Keratinocyte (primary cell): ENCODE measurements around the gene TEAD3. TPM values are rescaled to one million over a fixed set of nuclear protein-coding genes. Genes with fewer than 3 reads are reported as not detected.

Experiments used
- DNase-seq: peaks from one replicate; pipeline ENCODE4 v3.0.0-alpha.2; 2011; ENCODE audit warnings: low read depth, missing footprints, low spot score
- FAIRE-seq: peaks from 2 replicates; lab custom pipeline; 2011; peaks lifted over from hg19 to GRCh38; lab: Jason Lieb, UNC
- H2AFZ ChIP-seq: 2 replicates; pipeline ENCODE4 v1.6.0; 2012; ENCODE audit warnings: low read length, control low read depth, inconsistent platforms; ENCODE audit not compliant: control insufficient read depth
- H3K27ac ChIP-seq: 2 replicates; pipeline ENCODE4 v1.5.1; 2011; ENCODE audit warnings: low read length; ENCODE audit not compliant: control insufficient read depth, insufficient read depth
- H3K27me3 ChIP-seq: 3 replicates; pipeline ENCODE4 v1.6.0; 2011; ENCODE audit warnings: low read length; ENCODE audit not compliant: control insufficient read depth, insufficient read depth; ENCODE audit errors: extremely low read depth
- H3K36me3 ChIP-seq, 2 experiments: 2 replicates in 1 of 2; 3 replicates in 1 of 2; pipeline ENCODE4 v1.5.1; 2011; ENCODE audit warnings: low read length in 2 of 2, mild to moderate bottlenecking in 1 of 2; ENCODE audit not compliant: control insufficient read depth in 2 of 2, insufficient read depth in 2 of 2; ENCODE audit errors: extremely low read depth in 1 of 2
- H3K4me1 ChIP-seq: 3 replicates; pipeline ENCODE4 v1.5.1; 2011; ENCODE audit warnings: low read length; ENCODE audit not compliant: control insufficient read depth, insufficient read depth; ENCODE audit errors: extremely low read depth
- H3K4me2 ChIP-seq: 3 replicates; pipeline ENCODE4 v1.6.0; 2011; ENCODE audit warnings: low read depth, low read length; ENCODE audit not compliant: control insufficient read depth, insufficient read depth; ENCODE audit errors: extremely low read depth
- H3K4me3 ChIP-seq, 3 experiments: fragments of 200-600 bp in 1 of 3; sonication (generic) in 1 of 3; 2 replicates in 2 of 3; 3 replicates in 1 of 3; pipeline ENCODE4 v1.5.1; 2011 to 2016; ENCODE audit warnings: low read length in 3 of 3, mild to moderate bottlenecking in 3 of 3, control low read depth in 2 of 3, inconsistent platforms in 1 of 3, low read depth in 1 of 3, mixed read lengths in 1 of 3, mixed run types in 1 of 3, moderate library complexity in 1 of 3; ENCODE audit not compliant: control insufficient read depth in 2 of 3, insufficient read depth in 2 of 3; ENCODE audit errors: extremely low read depth in 1 of 3
- H3K79me2 ChIP-seq: 2 replicates; pipeline ENCODE4 v1.6.0; 2012; ENCODE audit warnings: low read length; ENCODE audit not compliant: control insufficient read depth, insufficient read depth
- H3K9ac ChIP-seq: 3 replicates; pipeline ENCODE4 v1.6.0; 2011; ENCODE audit warnings: low read length; ENCODE audit not compliant: control insufficient read depth, insufficient read depth; ENCODE audit errors: extremely low read depth
- H3K9me1 ChIP-seq: 3 replicates; pipeline ENCODE4 v1.6.0; 2011; ENCODE audit warnings: low read length; ENCODE audit not compliant: control insufficient read depth, insufficient read depth; ENCODE audit errors: extremely low read depth
- H3K9me3 ChIP-seq: 2 replicates; pipeline ENCODE4 v1.5.1; 2012; ENCODE audit warnings: low read depth, low read length; ENCODE audit not compliant: control insufficient read depth
- H4K20me1 ChIP-seq: 3 replicates; pipeline ENCODE4 v1.6.0; 2011; ENCODE audit warnings: low read length; ENCODE audit not compliant: control insufficient read depth, insufficient read depth; ENCODE audit errors: extremely low read depth
- CTCF ChIP-seq, 3 experiments: IDR thresholded peaks in 1 of 3; conservative IDR thresholded peaks in 1 of 3; optimal IDR thresholded peaks in 1 of 3; 2 replicates in 2 of 3; 3 replicates in 1 of 3; pipeline versions ENCODE3 to v1.5.1; 2011; ENCODE audit warnings: low read length in 3 of 3, mild to moderate bottlenecking in 3 of 3, moderate library complexity in 2 of 3, control low read depth in 1 of 3, inconsistent platforms in 1 of 3; ENCODE audit not compliant: insufficient read depth in 2 of 3; ENCODE audit errors: extremely low read depth in 1 of 3
- EZH2 ChIP-seq: IDR thresholded peaks from one replicate; pipeline ENCODE4 v1.6.1; 2012; ENCODE audit warnings: inconsistent platforms, mild to moderate bottlenecking, low read length, moderate library complexity
- dilution Hi-C: fragments of 300-500 bp; cut with MboI; formaldehyde crosslinking; loops from one replicate; pipeline ENCODE4 v1.7.0; 2020; ENCODE audit warnings: low sequenced_read_pairs; ENCODE audit not compliant: extremely low pct_ligation_motif_present
- polyA plus RNA-seq, 5 experiments: library from polyadenylated mRNA; depleted of rRNA in 3 of 5; stranded (reverse) in 3 of 5; stranded (forward) in 1 of 5; unstranded in 1 of 5; fragments of >200 nt; gene quantifications; 1 replicate in 1 of 5; 2 replicates in 3 of 5; 3 replicates in 1 of 5; pipeline versions ENCODE4 v1.2.1 to v1.2.3, GENCODE V29; 2011 to 2012; ENCODE audit warnings: missing spikeins in 2 of 5, low read depth in 1 of 5, low replicate concordance in 1 of 5

Gene TEAD3
- polyA plus RNA-seq, 1 donor (not counting 4 experiments of a cell fraction or from before 2014, with no cell fraction given) = 5.7 TPM

- no peaks in the 10 kb centered on the region for H3K79me2 ChIP-seq
- no peak for DNase-seq
- dilution Hi-C loops = no loop called here
- no peak overlapping the region for H3K4me2 ChIP-seq
- H3K36me3 ChIP-seq = peaks cover 8 to 19% of the 10 kb centered on the region in 2 experiments
- H3K9me3 ChIP-seq = no peaks in the 10 kb centered on the region
- no peaks in the 10 kb centered on the region for H4K20me1 ChIP-seq
- no peak overlapping the region for H3K9ac ChIP-seq
- no peaks in the 10 kb centered on the region for H3K27me3 ChIP-seq
- no peak overlapping the region for H3K27ac ChIP-seq
- H3K9me1 ChIP-seq = no peaks in the 10 kb centered on the region
- no peak for FAIRE-seq
- no peak overlapping the region for H2AFZ ChIP-seq
- H3K4me3 ChIP-seq = no peak overlapping the region
- TF ChIP-seq EZH2 = no peak
- TF ChIP-seq CTCF (optimal IDR thresholded peaks at IDR 0.05 in 1 of 3, IDR thresholded peaks at IDR 0.05 in 1 of 3, conservative IDR thresholded peaks at IDR 0.05 in 1 of 3; ENCODE audit: extremely low read depth in 1 of 3, insufficient read depth in 2 of 3, low read length in 3 of 3) = no peak
- peaks cover 16% of the 10 kb centered on the region for H3K4me1 ChIP-seq
Observed at GRCh38 chr6:35481226-35481625, 15.7 kb downstream of the TEAD3 start.

GRCh38 chr6:35480176-35480575 is 16.7 kb downstream of the TEAD3 start:
- peaks cover 7% of the 10 kb centered on the region for H3K4me1 ChIP-seq
- no peaks in the 10 kb centered on the region for H3K79me2 ChIP-seq
- no peak overlapping the region for H2AFZ ChIP-seq
- peaks cover 8 to 25% of the 10 kb centered on the region in 2 experiments for H3K36me3 ChIP-seq
- no peaks in the 10 kb centered on the region for H3K9me3 ChIP-seq
- H3K9ac ChIP-seq = no peak overlapping the region
- H3K9me1 ChIP-seq = no peaks in the 10 kb centered on the region
- DNase-seq (no peak), FAIRE-seq (no peak)
- H4K20me1 ChIP-seq = no peaks in the 10 kb centered on the region
- H3K4me3 ChIP-seq = no peak overlapping the region
- dilution Hi-C loops = no loop called here
- H3K27ac ChIP-seq = no peak overlapping the region
- H3K27me3 ChIP-seq = no peaks in the 10 kb centered on the region
- H3K4me2 ChIP-seq = no peak overlapping the region
- TF ChIP-seq EZH2 (no peak), CTCF (optimal IDR thresholded peaks at IDR 0.05 in 1 of 3, IDR thresholded peaks at IDR 0.05 in 1 of 3, conservative IDR thresholded peaks at IDR 0.05 in 1 of 3; ENCODE audit: extremely low read depth in 1 of 3, insufficient read depth in 2 of 3, low read length in 3 of 3) (no peak)
